ENCODE measurements around the gene MAGEF1. TPM values are rescaled to one million over a fixed set of nuclear protein-coding genes. Genes with fewer than 3 reads are reported as not detected.

The MAGEF1 gene
- total and polyA plus RNA-seq, 2 of the 13 experiments (the other 11 are each of a cell fraction or from before 2014, with no cell fraction given) = 26.0 to 62.4 TPM

DNA sequence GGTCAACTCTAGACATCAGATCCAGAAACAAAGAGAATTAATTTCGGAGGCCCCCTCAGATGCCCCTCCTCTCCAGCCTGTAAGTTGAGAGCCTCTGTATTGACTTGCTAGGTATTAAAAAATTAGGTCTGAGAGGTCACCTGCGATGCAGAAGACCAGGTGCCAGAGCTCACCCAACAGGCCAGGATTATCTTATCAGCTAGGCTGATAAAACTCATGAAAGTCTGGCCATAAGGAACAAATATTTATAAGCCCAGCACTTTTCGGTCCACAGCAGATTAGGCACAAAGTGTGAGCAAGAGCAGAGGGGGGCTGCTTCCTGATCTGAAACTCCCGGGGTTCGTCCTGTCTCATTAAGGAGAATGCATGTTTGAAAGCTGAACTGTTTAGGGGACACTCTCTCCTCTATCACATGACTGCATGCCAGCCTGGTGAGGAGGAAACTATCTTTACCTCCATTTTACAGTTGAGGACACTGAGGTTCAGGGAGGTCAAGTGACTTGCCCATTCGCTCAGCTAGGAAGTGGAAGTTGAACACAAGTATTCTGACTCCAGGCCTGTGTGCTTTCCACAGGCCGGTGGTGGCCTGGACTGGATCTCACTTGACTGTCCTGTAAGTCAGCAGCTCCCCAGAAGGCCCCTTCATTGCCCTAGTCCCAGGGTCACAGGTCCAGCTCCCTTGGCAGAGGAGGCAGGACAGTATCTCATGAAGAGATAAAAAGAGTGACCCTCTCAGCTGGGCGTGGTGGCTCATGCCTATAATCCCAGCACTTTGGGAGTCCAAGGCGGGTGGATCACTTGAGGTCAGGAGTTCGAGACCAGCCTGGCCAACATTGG is 39.6 kb upstream of the MAGEF1 start:
- H3K27me3 ChIP-seq (ENCODE audit: control insufficient read depth in 1 of 2, insufficient read depth in 2 of 2, low read length in 2 of 2) = peaks cover 1 to 30% of the 10 kb centered on the region in 2 experiments
- no peaks in the 10 kb centered on the region for H3K4me1 ChIP-seq (ENCODE audit: insufficient read depth, low read length)
- no peak overlapping the region for H3K9ac ChIP-seq (ENCODE audit: insufficient read depth, low read depth, low read length)
- BruUV-seq (replicated peaks) = no TSS peak
- no peaks in the 10 kb centered on the region for H3K36me3 ChIP-seq (replicated peaks in 1 of 2; ENCODE audit: control insufficient read depth in 1 of 2, insufficient read depth in 2 of 2, low read length in 2 of 2)
- no peak overlapping the region for H3K4me3 ChIP-seq (replicated peaks in 1 of 3; ENCODE audit: insufficient read depth in 1 of 3, low read depth in 2 of 3, low read length in 3 of 3)
- POLR2A ChIA-PET = no interaction called here
- ATAC-seq (no peak), DNase-seq (ENCODE audit: low spot score) (no peak), FAIRE-seq (no peak)
- CTCF ChIA-PET (ENCODE audit: low intra/inter-chr PET ratio, low total read pairs) = no interaction called here
- no peak overlapping the region for H3K4me2 ChIP-seq (ENCODE audit: low read depth, low read length)
- H3K79me2 ChIP-seq (ENCODE audit: insufficient read depth, low read length) = no peaks in the 10 kb centered on the region
- no peak overlapping the region for H3K27ac ChIP-seq (ENCODE audit: extremely low read length, insufficient read depth, low read length)
- WGBS (ENCODE audit: low lambda C conversion rate) = 10% methylated on average over 8 of the region's 10 CpGs
- in situ Hi-C loops (cut with HindIII; ENCODE audit: extremely low pct_ligation_motif_present, low pct_unique_long_range_greater_than_20kb) (no loop called here), intact Hi-C loops (cut with micrococcal nuclease; ENCODE audit: unreplicated experiment) (no loop called here)
- H3K9me3 ChIP-seq (ENCODE audit: low read length) = no peaks in the 10 kb centered on the region
- no peak overlapping the region for H2AFZ ChIP-seq (ENCODE audit: low read length)
- TF ChIP-seq, protein P1, sequence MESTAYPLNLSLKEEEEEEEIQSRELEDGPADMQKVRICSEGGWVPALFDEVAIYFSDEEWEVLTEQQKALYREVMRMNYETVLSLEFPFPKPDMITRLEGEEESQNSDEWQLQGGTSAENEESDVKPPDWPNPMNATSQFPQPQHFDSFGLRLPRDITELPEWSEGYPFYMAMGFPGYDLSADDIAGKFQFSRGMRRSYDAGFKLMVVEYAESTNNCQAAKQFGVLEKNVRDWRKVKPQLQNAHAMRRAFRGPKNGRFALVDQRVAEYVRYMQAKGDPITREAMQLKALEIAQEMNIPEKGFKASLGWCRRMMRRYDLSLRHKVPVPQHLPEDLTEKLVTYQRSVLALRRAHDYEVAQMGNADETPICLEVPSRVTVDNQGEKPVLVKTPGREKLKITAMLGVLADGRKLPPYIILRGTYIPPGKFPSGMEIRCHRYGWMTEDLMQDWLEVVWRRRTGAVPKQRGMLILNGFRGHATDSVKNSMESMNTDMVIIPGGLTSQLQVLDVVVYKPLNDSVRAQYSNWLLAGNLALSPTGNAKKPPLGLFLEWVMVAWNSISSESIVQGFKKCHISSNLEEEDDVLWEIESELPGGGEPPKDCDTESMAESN (CRISPR knock-in tag; conservative IDR thresholded peaks at IDR 0.05) = no peak
- TF ChIP-seq ATRX (CRISPR knock-in tag; IDR thresholded peaks at IDR 0.05; ENCODE audit: borderline replicate concordance) (no peak), MTF1 (CRISPR knock-in tag; IDR thresholded peaks at IDR 0.05) (no peak), POGZ (CRISPR knock-in tag; IDR thresholded peaks at IDR 0.05) (no peak), TAF15 (IDR thresholded peaks at IDR 0.05; ENCODE audit: low read depth, low read length, poor library complexity, severe bottlenecking) (no peak), ZNF264 (CRISPR knock-in tag; IDR thresholded peaks at IDR 0.05) (no peak), ZFP36L2 (CRISPR knock-in tag; IDR thresholded peaks at IDR 0.05) (no peak), SMARCC2 (IDR thresholded peaks at IDR 0.05) (no peak), ZBTB7B (CRISPR knock-in tag; IDR thresholded peaks at IDR 0.05) (no peak), ZNF329 (CRISPR knock-in tag; IDR thresholded peaks at IDR 0.05; ENCODE audit: low read depth) (no peak), GABPA (IDR thresholded peaks at IDR 0.05; ENCODE audit: low read depth, low read length) (no peak), GABPA (CRISPR knock-in tag; IDR thresholded peaks at IDR 0.05; ENCODE audit: low read depth) (no peak), SMARCE1 (IDR thresholded peaks at IDR 0.05; ENCODE audit: borderline replicate concordance) (no peak), RBM39 (IDR thresholded peaks at IDR 0.05; ENCODE audit: low read depth, low read length, poor library complexity, severe bottlenecking) (no peak), HNRNPLL (IDR thresholded peaks at IDR 0.05; ENCODE audit: low read depth, low read length, poor library complexity, severe bottlenecking) (no peak)
- TF ChIP-seq, protein P2, sequence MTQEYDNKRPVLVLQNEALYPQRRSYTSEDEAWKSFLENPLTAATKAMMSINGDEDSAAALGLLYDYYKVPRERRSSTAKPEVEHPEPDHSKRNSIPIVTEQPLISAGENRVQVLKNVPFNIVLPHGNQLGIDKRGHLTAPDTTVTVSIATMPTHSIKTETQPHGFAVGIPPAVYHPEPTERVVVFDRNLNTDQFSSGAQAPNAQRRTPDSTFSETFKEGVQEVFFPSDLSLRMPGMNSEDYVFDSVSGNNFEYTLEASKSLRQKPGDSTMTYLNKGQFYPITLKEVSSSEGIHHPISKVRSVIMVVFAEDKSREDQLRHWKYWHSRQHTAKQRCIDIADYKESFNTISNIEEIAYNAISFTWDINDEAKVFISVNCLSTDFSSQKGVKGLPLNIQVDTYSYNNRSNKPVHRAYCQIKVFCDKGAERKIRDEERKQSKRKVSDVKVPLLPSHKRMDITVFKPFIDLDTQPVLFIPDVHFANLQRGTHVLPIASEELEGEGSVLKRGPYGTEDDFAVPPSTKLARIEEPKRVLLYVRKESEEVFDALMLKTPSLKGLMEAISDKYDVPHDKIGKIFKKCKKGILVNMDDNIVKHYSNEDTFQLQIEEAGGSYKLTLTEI (CRISPR knock-in tag; conservative IDR thresholded peaks at IDR 0.05) = no peak
- no peaks in the 10 kb centered on the region for H4K20me1 ChIP-seq (ENCODE audit: insufficient read depth, low read length)
